ENCODE data around the gene DST.

Gene DST

GRCh38 chr6:56535626-56536025, 107.1 kb downstream of the DST start:
- DNase-seq = no peak

GRCh38 chr6:56534680-56535419, 107.8 kb downstream of the DST start:
- DNase-seq = no peak

- DNase-seq = no peak
Observed at GRCh38 chr6:56532766-56533551, 109.7 kb downstream of the DST start.

- DNase-seq = no peak
Observed at GRCh38 chr6:56531839-56532595, 110.7 kb downstream of the DST start.

- no peak for DNase-seq
Observed at GRCh38 chr6:56529594-56530191, 113.0 kb downstream of the DST start.

- DNase-seq = no peak
Observed at GRCh38 chr6:56528412-56528841, 114.3 kb downstream of the DST start.

- no peak for DNase-seq
Observed at GRCh38 chr6:56527934-56528333, 114.8 kb downstream of the DST start.

- no peak for DNase-seq
Observed at GRCh38 chr6:56526860-56527544, 115.7 kb downstream of the DST start.

- DNase-seq = no peak
Observed at GRCh38 chr6:56525974-56526789, 116.5 kb downstream of the DST start.

GRCh38 chr6:56524891-56525703, 117.6 kb downstream of the DST start:
- DNase-seq = no peak

- no peak for DNase-seq
Observed at GRCh38 chr6:56522495-56523270, 120.0 kb downstream of the DST start.

GRCh38 chr6:56521976-56522375, 120.7 kb downstream of the DST start:
- DNase-seq = no peak

GRCh38 chr6:56521454-56521853, 121.2 kb downstream of the DST start:
- no peak for DNase-seq

GRCh38 chr6:56520218-56520617, 122.5 kb downstream of the DST start:
- DNase-seq = no peak

- no peak for DNase-seq
Observed at GRCh38 chr6:56518995-56519767, 123.5 kb downstream of the DST start.

- DNase-seq = no peak
Observed at GRCh38 chr6:56517155-56517745, 125.4 kb downstream of the DST start.

GRCh38 chr6:56516003-56516402, 126.7 kb downstream of the DST start:
- no peak for DNase-seq

GRCh38 chr6:56515081-56515905, 127.4 kb downstream of the DST start:
- no peak for DNase-seq
